GM21529 (cell line): ENCODE measurements around the gene GBA2.
A peak's percentile ranks its signal among the peaks of the same experiment; 100 is the strongest.

Experiments used
- ATAC-seq: cut with Tn5 transposase; IDR thresholded peaks from one replicate; pipeline ENCODE4 v1.9.1; 2021; ENCODE audit not compliant: unreplicated experiment

The GBA2 gene

GRCh38 chr9:35767458-35767857 lies 18.4 kb upstream of the GBA2 start:
- no peak for ATAC-seq

GRCh38 chr9:35766997-35767396 lies 18.0 kb upstream of the GBA2 start:
- no peak for ATAC-seq

- no peak for ATAC-seq
These were observed 14.8 kb upstream of the GBA2 start for GRCh38 chr9:35763803-35764202.

GRCh38 chr9:35763181-35763580 lies 14.2 kb upstream of the GBA2 start:
- no peak for ATAC-seq

- ATAC-seq: no peak
These were observed 11.6 kb upstream of the GBA2 start for GRCh38 chr9:35760651-35761050.

- ATAC-seq: no peak
These were observed 10.8 kb upstream of the GBA2 start for GRCh38 chr9:35759795-35760194.

- ATAC-seq: no peak
These were observed 9.5 kb upstream of the GBA2 start for GRCh38 chr9:35758475-35759050.

- no peak for ATAC-seq
These were observed 8.9 kb upstream of the GBA2 start for GRCh38 chr9:35757892-35758275.

GRCh38 chr9:35757226-35757891 lies 8.3 kb upstream of the GBA2 start:
- peak; percentile 44 for ATAC-seq

GRCh38 chr9:35756275-35757225 lies 7.5 kb upstream of the GBA2 start:
- ATAC-seq: peak; percentile 64

- no peak for ATAC-seq
These were observed 6.0 kb upstream of the GBA2 start for GRCh38 chr9:35755071-35755470.

GRCh38 chr9:35754264-35754663 lies 5.2 kb upstream of the GBA2 start, which contains the start of gene MSMP:
MSMP (minus strand) TSS chr9:35754276; CDS start chr9:35754129, 147 bp downstream.
- no peak for ATAC-seq

GRCh38 chr9:35753466-35753865 lies 4.4 kb upstream of the GBA2 start:
- ATAC-seq: no peak

- no peak for ATAC-seq
These were observed 1.2 kb upstream of the GBA2 start for GRCh38 chr9:35750256-35750531.

- ATAC-seq: peak; percentile 39
These were observed 657 bp upstream of the GBA2 start for GRCh38 chr9:35749515-35750255.

- ATAC-seq: no peak
These were observed 678 bp downstream of the GBA2 start for GRCh38 chr9:35748242-35748857.

- ATAC-seq: no peak
These were observed 2.4 kb downstream of the GBA2 start for GRCh38 chr9:35746583-35746982.

GRCh38 chr9:35745569-35745968 lies 3.5 kb downstream of the GBA2 start:
- no peak for ATAC-seq

- ATAC-seq: no peak
These were observed 5.0 kb downstream of the GBA2 start for GRCh38 chr9:35743880-35744518.

GRCh38 chr9:35743452-35743851 lies 5.6 kb downstream of the GBA2 start:
- no peak for ATAC-seq
